Gastroesophageal sphincter (tissue), 4 donors: ENCODE data around the gene SLC2A1. TPM values are rescaled to one million over a fixed set of nuclear protein-coding genes. Genes with fewer than 3 reads are reported as not detected.

ENCODE experiments used
- ATAC-seq: fragments of 150-250 bp; one replicate; pipeline ENCODE4 v1.9.1; 2016; ENCODE audit warnings: mild to moderate bottlenecking, moderate library complexity
- H3K27ac ChIP-seq, 4 donors: fragments of 200-600 bp; sonication (generic) in 3 of 4; 1 replicate in 3 of 4; 2 replicates in 1 of 4; pipeline ENCODE4 v1.5.1; 2016 to 2019
- H3K27me3 ChIP-seq: fragments of 200-600 bp; sonication (generic); one replicate; pipeline ENCODE4 v1.5.1; 2019
- H3K36me3 ChIP-seq, 2 donors: fragments of 200-600 bp; sonication (generic); one replicate each; pipeline ENCODE4 v1.5.1; 2019; ENCODE audit warnings: control low read depth in 1 of 2
- H3K4me1 ChIP-seq, 3 donors: fragments of 200-600 bp; sonication (generic); 1 replicate in 2 of 3; 2 replicates in 1 of 3; pipeline ENCODE4 v1.5.1; 2016 to 2019; ENCODE audit warnings: control low read depth in 2 of 3
- H3K4me3 ChIP-seq, 2 donors: fragments of 200-600 bp; sonication (generic); one replicate each; pipeline ENCODE4 v1.5.1; 2019; ENCODE audit warnings: mild to moderate bottlenecking in 1 of 2, moderate library complexity in 1 of 2
- H3K9me3 ChIP-seq, 3 donors: fragments of 200-600 bp; sonication (generic); one replicate each; pipeline ENCODE4 v1.5.1; 2017 to 2019; ENCODE audit warnings: control low read depth in 2 of 3
- EP300 ChIP-seq: sonication (generic); formaldehyde crosslinking; IDR thresholded peaks from one replicate; pipeline ENCODE4 v1.6.1; 2017; ENCODE audit warnings: antibody characterized with exemption, mild to moderate bottlenecking
- POLR2A ChIP-seq, 2 donors: fragments of 450-650 bp; IDR thresholded peaks; one replicate each; pipeline ENCODE4 v1.6.1; 2017; ENCODE audit warnings: antibody characterized with exemption in 2 of 2, mild to moderate bottlenecking in 2 of 2, moderate library complexity in 1 of 2
- POLR2AphosphoS5 ChIP-seq: sonication (generic); formaldehyde crosslinking; IDR thresholded peaks from one replicate; pipeline ENCODE4 v1.6.1; 2017; ENCODE audit warnings: antibody characterized with exemption
- WGBS, 2 donors: methylation state at CpG; one replicate each; pipeline ENCODE4 v1.1.5; 2018; ENCODE audit warnings: low coverage in 1 of 2; 5-methylcytosine and 5-hydroxymethylcytosine counted together
- total RNA-seq, 4 donors: library from RNA; depleted of rRNA; stranded (reverse); fragments of >200 nt; gene quantifications; one replicate each; pipeline ENCODE4 v1.1.0, GENCODE V29; 2016
- TF ChIP-seq, protein P1 (sequence below), 4 experiments: fragments of 200-600 bp in 2 of 4; fragments of 450-650 bp in 2 of 4; sonication (generic) in 1 of 4; IDR thresholded peaks; one replicate each; pipeline ENCODE4 v1.5.1; 2017 to 2019; ENCODE audit warnings: antibody characterized with exemption in 4 of 4, mild to moderate bottlenecking in 2 of 4, moderate library complexity in 2 of 4

SLC2A1 gene
- total RNA-seq, 4 donors from 2014 or later: 23.5 to 106 (median 45.9) TPM

- TF ChIP-seq POLR2A (IDR thresholded peaks at IDR 0.05) (no peak), EP300 (no peak), POLR2AphosphoS5 (no peak)
- TF ChIP-seq, protein P1, sequence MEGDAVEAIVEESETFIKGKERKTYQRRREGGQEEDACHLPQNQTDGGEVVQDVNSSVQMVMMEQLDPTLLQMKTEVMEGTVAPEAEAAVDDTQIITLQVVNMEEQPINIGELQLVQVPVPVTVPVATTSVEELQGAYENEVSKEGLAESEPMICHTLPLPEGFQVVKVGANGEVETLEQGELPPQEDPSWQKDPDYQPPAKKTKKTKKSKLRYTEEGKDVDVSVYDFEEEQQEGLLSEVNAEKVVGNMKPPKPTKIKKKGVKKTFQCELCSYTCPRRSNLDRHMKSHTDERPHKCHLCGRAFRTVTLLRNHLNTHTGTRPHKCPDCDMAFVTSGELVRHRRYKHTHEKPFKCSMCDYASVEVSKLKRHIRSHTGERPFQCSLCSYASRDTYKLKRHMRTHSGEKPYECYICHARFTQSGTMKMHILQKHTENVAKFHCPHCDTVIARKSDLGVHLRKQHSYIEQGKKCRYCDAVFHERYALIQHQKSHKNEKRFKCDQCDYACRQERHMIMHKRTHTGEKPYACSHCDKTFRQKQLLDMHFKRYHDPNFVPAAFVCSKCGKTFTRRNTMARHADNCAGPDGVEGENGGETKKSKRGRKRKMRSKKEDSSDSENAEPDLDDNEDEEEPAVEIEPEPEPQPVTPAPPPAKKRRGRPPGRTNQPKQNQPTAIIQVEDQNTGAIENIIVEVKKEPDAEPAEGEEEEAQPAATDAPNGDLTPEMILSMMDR (IDR thresholded peaks at IDR 0.05): no peak
- 93 to 96% methylated on average over 3 to 4 of the region's 4 CpGs for WGBS, 2 donors
- no peak for ATAC-seq
- no peak overlapping the region for H3K4me3 ChIP-seq
- H3K4me1 ChIP-seq: no peaks in the 10 kb centered on the region
- H3K27me3 ChIP-seq: no peaks in the 10 kb centered on the region
- H3K9me3 ChIP-seq: no peaks in the 10 kb centered on the region
- H3K27ac ChIP-seq: no peak overlapping the region
- H3K36me3 ChIP-seq: peaks cover 0 to 6% of the 10 kb centered on the region in 2 donors
Observed at GRCh38 chr1:42970143-42970542, 11.5 kb upstream of the SLC2A1 start.

- no peak for ATAC-seq
- 76% methylated on average over 3 of the region's 3 CpGs; no CpG with 5 or more reads in 1 of the 2 donors for WGBS, 2 donors
- H3K27ac ChIP-seq: no peak overlapping the region
- H3K4me3 ChIP-seq: no peak overlapping the region
- H3K36me3 ChIP-seq: no peaks in the 10 kb centered on the region
- H3K4me1 ChIP-seq: peaks cover 0 to 3% (median 0%) of the 10 kb centered on the region in 3 donors
- TF ChIP-seq POLR2A (IDR thresholded peaks at IDR 0.05): no peak
- TF ChIP-seq, protein P1 (IDR thresholded peaks at IDR 0.05): no peak
- TF ChIP-seq POLR2AphosphoS5: no peak
- TF ChIP-seq EP300: no peak
- no peaks in the 10 kb centered on the region for H3K9me3 ChIP-seq
- no peaks in the 10 kb centered on the region for H3K27me3 ChIP-seq
Observed at GRCh38 chr1:42968654-42969053, 10.0 kb upstream of the SLC2A1 start.

DNA sequence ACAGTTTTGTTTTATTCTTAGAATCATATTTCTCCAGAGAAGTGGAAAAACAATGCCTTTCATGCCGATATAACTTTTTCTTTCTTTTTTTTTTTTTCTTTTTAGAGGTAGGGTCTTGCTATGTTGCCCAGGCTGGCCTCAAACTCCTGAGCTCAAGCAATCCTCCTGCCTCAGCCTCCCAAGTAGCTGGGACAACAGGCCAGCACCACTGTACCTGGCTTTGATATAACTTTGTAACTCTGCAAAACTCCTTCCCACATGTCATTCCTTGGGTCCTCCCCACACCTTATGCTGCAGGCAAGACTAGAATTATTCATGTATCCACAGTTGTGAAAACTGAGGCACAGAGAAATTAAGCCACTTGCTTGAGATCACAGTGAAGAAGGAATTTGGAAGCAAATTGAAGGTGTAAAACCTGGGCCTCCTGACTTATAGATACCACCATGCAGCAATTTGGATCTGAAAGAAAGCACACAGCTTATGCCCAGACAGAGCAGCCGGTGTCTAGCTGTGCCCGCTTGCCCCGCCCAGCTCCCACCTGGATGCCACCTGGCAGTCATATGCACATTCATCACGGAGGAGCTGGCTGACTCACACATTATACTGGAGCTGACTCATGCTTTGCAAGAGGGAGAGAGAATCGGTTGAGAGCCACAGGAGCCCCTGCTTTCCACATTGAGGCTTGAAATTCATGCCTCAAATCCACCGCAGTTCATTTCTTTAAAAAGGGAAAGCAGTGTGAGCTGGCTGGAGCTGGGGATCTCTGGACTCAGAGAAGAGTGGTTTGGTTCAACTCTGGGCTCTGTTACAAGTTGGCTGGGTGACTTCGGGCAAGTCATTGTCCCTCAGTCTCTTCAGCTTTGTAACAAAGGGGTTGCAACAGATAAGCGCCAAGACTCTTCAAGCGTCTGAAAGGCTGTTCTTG is 8.3 kb upstream of the SLC2A1 start:
- no peak overlapping the region for H3K4me3 ChIP-seq
- no peaks in the 10 kb centered on the region for H3K27me3 ChIP-seq
- H3K36me3 ChIP-seq: no peaks in the 10 kb centered on the region
- no peak overlapping the region for H3K27ac ChIP-seq
- TF ChIP-seq EP300 (no peak), POLR2AphosphoS5 (peak; percentile 24), POLR2A (IDR thresholded peaks at IDR 0.05) (no peak)
- H3K9me3 ChIP-seq: no peaks in the 10 kb centered on the region
- peaks cover 0 to 20% (median 10%) of the 10 kb centered on the region in 3 donors for H3K4me1 ChIP-seq
- ATAC-seq: no peak
- WGBS, 2 donors: 62 to 70% methylated on average over 7 to 8 of the region's 10 CpGs

- no peak overlapping the region for H3K27ac ChIP-seq
- TF ChIP-seq, protein P1 (IDR thresholded peaks at IDR 0.05): no peak
- TF ChIP-seq POLR2AphosphoS5: no peak
- no peaks in the 10 kb centered on the region for H3K27me3 ChIP-seq
- H3K9me3 ChIP-seq: no peaks in the 10 kb centered on the region
- no peak overlapping the region for H3K4me3 ChIP-seq
- 90 to 100% methylated on average over 1 of the region's 1 CpG for WGBS, 2 donors
- ATAC-seq: no peak
- no peaks in the 10 kb centered on the region for H3K36me3 ChIP-seq
- H3K4me1 ChIP-seq: peaks cover 0 to 33% (median 10%) of the 10 kb centered on the region in 3 donors
Observed at GRCh38 chr1:42965378-42965777, 6.7 kb upstream of the SLC2A1 start.

GRCh38 chr1:42964044-42964812 is 5.6 kb upstream of the SLC2A1 start:
- Histone ChIP-seq H3K4me3 (no peak overlapping the region), H3K36me3 (no peaks in the 10 kb centered on the region), H3K4me1 (peaks cover 0 to 44% (median 13%) of the 10 kb centered on the region in 3 donors), H3K27me3 (no peaks in the 10 kb centered on the region), H3K27ac (peak overlapping the region in 2 of 4 donors; percentile 74 to 91), H3K9me3 (no peaks in the 10 kb centered on the region)
- no peak for ATAC-seq
- 83% methylated on average over 12 to 18 of the region's 19 CpGs for WGBS, 2 donors
- TF ChIP-seq, protein P1 (IDR thresholded peaks at IDR 0.05): no peak
- TF ChIP-seq POLR2A (IDR thresholded peaks at IDR 0.05): no peak
- no peak for TF ChIP-seq POLR2AphosphoS5
